Trophoblast cell (in vitro differentiated cells and primary cell): Measurements from ENCODE around the gene ARID5A.

Experiments used
- DNase-seq, 2 donors: peaks; one replicate each; pipeline ENCODE4 v3.0.0-alpha.2; 2016
- H2AFZ ChIP-seq: 2 replicates; pipeline ENCODE4 v1.6.1; 2013; ENCODE audit warnings: low read length, moderate library complexity, mild to moderate bottlenecking; ENCODE audit not compliant: insufficient read depth, poor library complexity
- H2AK5ac ChIP-seq: 2 replicates; pipeline ENCODE4 v1.6.1; 2013; ENCODE audit warnings: mild to moderate bottlenecking, low read length
- H2BK120ac ChIP-seq: 2 replicates; pipeline ENCODE4 v1.6.1; 2013; ENCODE audit warnings: low read length, mild to moderate bottlenecking, moderate library complexity; ENCODE audit not compliant: insufficient read depth, poor library complexity
- H2BK12ac ChIP-seq: 2 replicates; pipeline ENCODE4 v1.6.1; 2013; ENCODE audit warnings: mild to moderate bottlenecking, low read length, moderate library complexity
- H2BK5ac ChIP-seq: 2 replicates; pipeline ENCODE4 v1.6.1; 2013; ENCODE audit warnings: low read length, low read depth, moderate library complexity, mild to moderate bottlenecking; ENCODE audit not compliant: poor library complexity
- H3K14ac ChIP-seq: 2 replicates; pipeline ENCODE4 v1.6.1; 2013; ENCODE audit warnings: mild to moderate bottlenecking, low read length
- H3K18ac ChIP-seq: 2 replicates; pipeline ENCODE4 v1.6.1; 2013; ENCODE audit warnings: mild to moderate bottlenecking, low read length
- H3K23ac ChIP-seq: 2 replicates; pipeline ENCODE4 v1.6.1; 2013; ENCODE audit warnings: low read length
- H3K27ac ChIP-seq: 2 replicates; pipeline ENCODE4 v1.5.1; 2013; ENCODE audit warnings: low read depth, mild to moderate bottlenecking, inconsistent platforms, low read length, moderate library complexity
- H3K27me3 ChIP-seq: 2 replicates; pipeline ENCODE4 v1.6.1; 2013; ENCODE audit warnings: inconsistent platforms, mild to moderate bottlenecking, low read length, moderate library complexity; ENCODE audit not compliant: insufficient read depth
- H3K36me3 ChIP-seq, 2 experiments: 1 replicate in 1 of 2; 2 replicates in 1 of 2; pipeline ENCODE4 v1.6.1; 2013; ENCODE audit warnings: low read length in 2 of 2, mild to moderate bottlenecking in 2 of 2, moderate library complexity in 1 of 2; ENCODE audit not compliant: insufficient read depth in 2 of 2, control insufficient read depth in 1 of 2
- H3K4ac ChIP-seq: 2 replicates; pipeline ENCODE4 v1.6.1; 2013; ENCODE audit warnings: low read depth, mild to moderate bottlenecking, low read length, moderate library complexity
- H3K4me1 ChIP-seq, 2 experiments: 1 replicate in 1 of 2; 2 replicates in 1 of 2; pipeline ENCODE4 v1.6.1; 2013; ENCODE audit warnings: low read length in 2 of 2, mild to moderate bottlenecking in 2 of 2, moderate library complexity in 1 of 2; ENCODE audit not compliant: insufficient read depth in 2 of 2, control insufficient read depth in 1 of 2
- H3K4me2 ChIP-seq: 2 replicates; pipeline ENCODE4 v1.6.1; 2013; ENCODE audit warnings: inconsistent platforms, mild to moderate bottlenecking, low read length, moderate library complexity
- H3K4me3 ChIP-seq: 2 replicates; pipeline ENCODE4 v1.5.1; 2013; ENCODE audit warnings: mild to moderate bottlenecking, low read depth, low read length, inconsistent platforms
- H3K79me1 ChIP-seq: one replicate; pipeline ENCODE4 v1.6.1; 2013; ENCODE audit warnings: low read length
- H3K79me2 ChIP-seq: 2 replicates; pipeline ENCODE4 v1.6.1; 2013; ENCODE audit warnings: low read length, mild to moderate bottlenecking; ENCODE audit not compliant: control insufficient read depth, insufficient read depth, poor library complexity
- H3K9ac ChIP-seq: 2 replicates; pipeline ENCODE4 v1.6.1; 2013; ENCODE audit warnings: mild to moderate bottlenecking, low read length
- H3K9me3 ChIP-seq: 2 replicates; pipeline ENCODE4 v1.6.1; 2013; ENCODE audit warnings: low read depth, mild to moderate bottlenecking, control low read depth, inconsistent platforms, low read length; ENCODE audit not compliant: insufficient read depth
- H4K12ac ChIP-seq: 2 replicates; pipeline ENCODE4 v1.6.1; 2013; ENCODE audit warnings: low read depth, mild to moderate bottlenecking, low read length, moderate library complexity
- H4K8ac ChIP-seq: 2 replicates; pipeline ENCODE4 v1.6.1; 2013; ENCODE audit warnings: low read depth, mild to moderate bottlenecking, low read length, moderate library complexity
- H4K91ac ChIP-seq: one replicate; pipeline ENCODE4 v1.6.1; 2013; ENCODE audit warnings: low read depth, mild to moderate bottlenecking, low read length, moderate library complexity
- WGBS: extraction: QIAGEN DNeasy Blood & Tissue Kit; methylation state at CpG from one replicate; pipeline ENCODE4 v1.1.7; 2013; ENCODE audit warnings: missing lambda C conversion rate; ENCODE audit not compliant: insufficient read length, insufficient coverage; ENCODE audit errors: extremely low coverage; 5-methylcytosine and 5-hydroxymethylcytosine counted together

Gene ARID5A

DNA sequence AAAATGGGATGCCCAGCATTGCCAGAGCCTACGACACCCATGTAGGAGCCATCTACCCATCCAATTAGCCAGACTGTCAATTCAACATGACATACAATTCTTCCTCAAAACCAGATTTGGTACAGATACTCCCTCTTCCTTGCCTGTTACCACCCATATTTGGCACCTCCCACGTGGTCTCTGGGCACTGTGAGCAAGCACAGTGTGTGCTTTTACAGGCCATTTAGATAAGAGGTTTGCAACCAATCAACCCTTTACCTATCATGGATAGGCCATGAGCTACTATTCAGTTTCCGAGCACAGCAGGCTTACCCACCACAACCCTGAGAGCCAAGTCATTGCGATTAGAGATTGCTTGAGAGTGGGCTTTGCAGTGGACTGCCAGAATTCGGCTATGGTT lies 40.9 kb downstream of the ARID5A start:
- no peak overlapping the region for H3K9ac ChIP-seq
- no peak overlapping the region for H4K91ac ChIP-seq
- no peaks in the 10 kb centered on the region for H3K79me2 ChIP-seq
- no peak overlapping the region for H2BK5ac ChIP-seq
- no peak overlapping the region for H2BK120ac ChIP-seq
- no peak overlapping the region for H2AK5ac ChIP-seq
- no peaks in the 10 kb centered on the region for H3K79me1 ChIP-seq
- no CpG with 5 or more reads among the region's 5 CpGs for WGBS
- no peak overlapping the region for H3K4me3 ChIP-seq
- no peak overlapping the region for H3K4ac ChIP-seq
- H3K9me3 ChIP-seq, result no peaks in the 10 kb centered on the region
- H3K14ac ChIP-seq, result no peak overlapping the region
- H2BK12ac ChIP-seq, result no peak overlapping the region
- no peaks in the 10 kb centered on the region for H3K27me3 ChIP-seq
- H3K4me1 ChIP-seq, result no peaks in the 10 kb centered on the region
- H3K4me2 ChIP-seq, result no peak overlapping the region
- no peak overlapping the region for H3K18ac ChIP-seq
- DNase-seq, result no peak
- H3K23ac ChIP-seq, result no peak overlapping the region
- no peak overlapping the region for H2AFZ ChIP-seq
- no peaks in the 10 kb centered on the region for H3K36me3 ChIP-seq
- no peak overlapping the region for H4K12ac ChIP-seq
- H3K27ac ChIP-seq, result no peak overlapping the region
- no peak overlapping the region for H4K8ac ChIP-seq

DNA sequence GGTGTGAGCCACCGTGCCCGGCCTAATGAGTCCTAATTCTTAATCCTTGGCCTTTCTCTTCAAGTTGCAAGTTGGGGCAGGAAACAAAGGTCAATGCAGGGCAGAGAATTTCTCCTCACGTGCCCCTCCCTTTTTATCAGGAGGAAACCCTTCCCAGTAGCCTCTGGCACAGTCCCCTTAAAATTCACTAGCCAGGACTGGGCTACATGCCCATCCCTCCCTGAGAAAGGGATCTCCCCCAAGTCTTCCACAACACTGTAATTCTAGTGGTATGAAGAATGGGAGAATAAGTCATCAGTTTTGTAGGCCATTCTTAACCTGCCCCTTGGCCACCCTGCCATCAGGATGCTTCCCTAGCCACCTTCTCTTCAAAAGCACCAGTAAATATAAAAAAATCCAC lies 42.2 kb downstream of the ARID5A start:
- no peak overlapping the region for H2BK120ac ChIP-seq
- no peak overlapping the region for H3K4ac ChIP-seq
- H2AFZ ChIP-seq, result no peak overlapping the region
- H3K27ac ChIP-seq, result no peak overlapping the region
- no peak overlapping the region for H4K91ac ChIP-seq
- no peak overlapping the region for H3K23ac ChIP-seq
- no peak overlapping the region for H3K9ac ChIP-seq
- no peak overlapping the region for H2BK5ac ChIP-seq
- H2BK12ac ChIP-seq, result no peak overlapping the region
- H4K8ac ChIP-seq, result no peak overlapping the region
- no peaks in the 10 kb centered on the region for H3K79me1 ChIP-seq
- H3K18ac ChIP-seq, result no peak overlapping the region
- WGBS, result no CpG with 5 or more reads among the region's 3 CpGs
- H3K36me3 ChIP-seq, result no peaks in the 10 kb centered on the region
- DNase-seq, result no peak
- no peaks in the 10 kb centered on the region for H3K4me1 ChIP-seq
- no peak overlapping the region for H4K12ac ChIP-seq
- H3K9me3 ChIP-seq, result no peaks in the 10 kb centered on the region
- H3K4me2 ChIP-seq, result no peak overlapping the region
- H3K79me2 ChIP-seq, result no peaks in the 10 kb centered on the region
- H2AK5ac ChIP-seq, result no peak overlapping the region
- no peaks in the 10 kb centered on the region for H3K27me3 ChIP-seq
- no peak overlapping the region for H3K4me3 ChIP-seq
- no peak overlapping the region for H3K14ac ChIP-seq

DNA sequence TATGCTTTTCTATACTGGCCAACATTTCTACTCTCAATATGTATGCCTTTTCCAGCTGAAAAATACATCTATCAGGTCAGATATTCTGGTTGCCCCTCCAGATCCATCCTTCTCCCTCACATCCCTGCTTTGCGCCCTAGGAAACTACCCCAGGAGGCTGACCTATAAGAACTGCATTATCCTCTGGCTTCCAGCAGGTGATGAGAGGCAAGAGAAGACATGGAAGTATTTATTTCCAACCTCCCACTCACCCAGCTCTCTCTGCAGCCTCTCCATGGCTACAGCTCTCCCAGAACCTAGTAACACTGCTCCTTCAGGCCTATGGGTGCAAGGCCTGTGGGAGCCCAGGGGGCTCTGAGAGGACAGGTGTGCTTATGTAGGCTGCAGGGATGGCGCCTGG lies 42.9 kb downstream of the ARID5A start:
- Histone ChIP-seq H3K36me3 (no peaks in the 10 kb centered on the region), H3K18ac (no peak overlapping the region), H2BK5ac (no peak overlapping the region), H3K4me2 (no peak overlapping the region), H4K12ac (no peak overlapping the region), H3K4me3 (no peak overlapping the region), H3K9me3 (no peaks in the 10 kb centered on the region), H3K27ac (no peak overlapping the region), H3K4me1 (peaks cover 0 to 2% of the 10 kb centered on the region in 2 experiments), H4K8ac (no peak overlapping the region), H2BK12ac (no peak overlapping the region), H2AK5ac (no peak overlapping the region), H3K79me1 (no peaks in the 10 kb centered on the region), H3K4ac (no peak overlapping the region), H3K79me2 (no peaks in the 10 kb centered on the region), H2AFZ (no peak overlapping the region), H3K23ac (no peak overlapping the region), H3K27me3 (no peaks in the 10 kb centered on the region), H3K9ac (no peak overlapping the region), H3K14ac (no peak overlapping the region), H2BK120ac (no peak overlapping the region), H4K91ac (no peak overlapping the region)
- no CpG with 5 or more reads among the region's 2 CpGs for WGBS
- no peak for DNase-seq

DNA sequence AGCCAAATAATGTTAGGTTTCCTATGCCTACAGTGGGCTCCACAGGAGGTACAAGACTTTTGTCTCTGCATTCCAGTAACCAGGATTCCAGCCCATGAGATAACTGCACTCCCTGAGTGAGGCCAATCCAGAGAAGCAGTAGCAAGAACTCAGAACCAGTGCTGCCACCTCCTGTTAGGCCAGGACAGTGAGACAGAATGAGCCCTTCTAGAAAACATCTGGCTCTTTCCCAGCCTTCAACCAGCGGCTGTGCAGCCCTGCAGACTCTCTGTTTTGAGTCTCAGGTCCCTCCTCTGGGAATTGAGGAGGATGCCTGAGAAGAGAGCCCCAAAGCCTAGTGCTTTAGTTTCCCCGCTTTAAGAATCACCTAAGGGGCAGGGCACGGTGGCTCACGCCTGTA lies 44.2 kb downstream of the ARID5A start:
- H3K4me1 ChIP-seq, result peaks cover 0 to 2% of the 10 kb centered on the region in 2 experiments
- H3K27ac ChIP-seq, result no peak overlapping the region
- no peaks in the 10 kb centered on the region for H3K9me3 ChIP-seq
- H3K4me3 ChIP-seq, result no peak overlapping the region
- no peak overlapping the region for H2BK5ac ChIP-seq
- H2BK12ac ChIP-seq, result no peak overlapping the region
- H3K4ac ChIP-seq, result no peak overlapping the region
- H3K14ac ChIP-seq, result no peak overlapping the region
- no peak overlapping the region for H3K18ac ChIP-seq
- no peak overlapping the region for H2BK120ac ChIP-seq
- H3K79me1 ChIP-seq, result no peaks in the 10 kb centered on the region
- no peak overlapping the region for H2AFZ ChIP-seq
- H3K4me2 ChIP-seq, result no peak overlapping the region
- no CpG with 5 or more reads among the region's 4 CpGs for WGBS
- H4K91ac ChIP-seq, result no peak overlapping the region
- no peaks in the 10 kb centered on the region for H3K79me2 ChIP-seq
- H3K27me3 ChIP-seq, result no peaks in the 10 kb centered on the region
- no peak for DNase-seq
- H3K9ac ChIP-seq, result no peak overlapping the region
- H2AK5ac ChIP-seq, result no peak overlapping the region
- no peaks in the 10 kb centered on the region for H3K36me3 ChIP-seq
- no peak overlapping the region for H4K12ac ChIP-seq
- no peak overlapping the region for H3K23ac ChIP-seq
- H4K8ac ChIP-seq, result no peak overlapping the region
